ENCODE results near the gene ST7.

The ST7 gene

DNA sequence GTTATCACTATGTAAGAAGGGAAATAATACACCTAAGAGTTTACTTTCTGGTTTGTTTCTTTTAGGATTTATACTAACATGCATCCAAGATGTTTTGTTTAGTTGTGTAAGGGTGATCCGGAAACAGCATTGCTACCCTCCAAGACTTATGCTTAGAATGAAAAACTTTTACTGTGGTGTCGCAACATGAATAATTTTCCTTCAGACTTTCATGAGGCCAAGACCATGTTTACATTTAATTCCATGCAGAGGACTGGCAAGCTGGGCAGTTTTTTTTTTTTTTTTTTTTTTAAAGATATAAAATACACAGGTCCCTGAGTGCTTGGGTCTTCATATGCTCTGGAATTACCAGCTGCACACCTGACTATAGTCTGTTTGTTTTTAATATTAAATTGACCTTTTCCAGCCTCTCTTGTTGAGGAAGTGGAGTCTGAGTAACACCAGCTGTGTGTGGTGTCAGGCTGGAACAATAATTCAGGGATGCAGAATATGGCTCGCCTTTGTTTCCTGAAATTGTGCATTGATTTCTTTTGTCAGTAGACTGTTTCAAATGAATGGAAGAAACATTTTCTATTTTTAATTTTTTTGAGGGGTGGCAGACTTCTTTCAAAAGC, 81.7 kb downstream of the ST7 start:
- no peak for DNase-seq (ENCODE audit: low spot score)

DNA sequence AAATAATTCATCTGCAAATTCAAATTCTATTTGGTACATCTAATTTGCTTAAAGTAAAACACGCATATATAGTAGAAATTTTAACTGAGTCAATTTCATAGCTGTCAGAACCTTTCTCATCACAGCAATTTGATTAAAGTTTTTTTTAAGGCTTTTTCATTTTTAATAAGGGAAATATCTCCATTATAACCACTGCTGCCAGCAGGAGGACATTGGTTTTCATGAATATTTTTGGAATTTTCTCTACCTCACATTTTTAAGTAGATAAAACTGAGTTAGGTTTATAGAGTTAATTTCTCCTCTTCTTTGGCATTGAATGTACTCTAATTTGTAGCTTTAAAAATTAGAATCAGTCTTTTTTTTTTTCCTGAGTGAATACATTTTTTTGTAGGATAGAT, 82.2 kb downstream of the ST7 start:
- DNase-seq (ENCODE audit: low spot score): no peak

GRCh38 chr7:117036053-117036669, 82.9 kb downstream of the ST7 start:
- no peak for DNase-seq (ENCODE audit: low spot score)

- no peak for DNase-seq (ENCODE audit: low spot score)
Observed at GRCh38 chr7:117036836-117037235, 83.5 kb downstream of the ST7 start.

GRCh38 chr7:117038408-117038807, 85.1 kb downstream of the ST7 start:
- no peak for DNase-seq (ENCODE audit: low spot score)

- DNase-seq (ENCODE audit: low spot score): no peak
Observed at GRCh38 chr7:117041007-117041406, 87.7 kb downstream of the ST7 start.

- no peak for DNase-seq (ENCODE audit: low spot score)
Observed at GRCh38 chr7:117041822-117042221, 88.5 kb downstream of the ST7 start.

DNA sequence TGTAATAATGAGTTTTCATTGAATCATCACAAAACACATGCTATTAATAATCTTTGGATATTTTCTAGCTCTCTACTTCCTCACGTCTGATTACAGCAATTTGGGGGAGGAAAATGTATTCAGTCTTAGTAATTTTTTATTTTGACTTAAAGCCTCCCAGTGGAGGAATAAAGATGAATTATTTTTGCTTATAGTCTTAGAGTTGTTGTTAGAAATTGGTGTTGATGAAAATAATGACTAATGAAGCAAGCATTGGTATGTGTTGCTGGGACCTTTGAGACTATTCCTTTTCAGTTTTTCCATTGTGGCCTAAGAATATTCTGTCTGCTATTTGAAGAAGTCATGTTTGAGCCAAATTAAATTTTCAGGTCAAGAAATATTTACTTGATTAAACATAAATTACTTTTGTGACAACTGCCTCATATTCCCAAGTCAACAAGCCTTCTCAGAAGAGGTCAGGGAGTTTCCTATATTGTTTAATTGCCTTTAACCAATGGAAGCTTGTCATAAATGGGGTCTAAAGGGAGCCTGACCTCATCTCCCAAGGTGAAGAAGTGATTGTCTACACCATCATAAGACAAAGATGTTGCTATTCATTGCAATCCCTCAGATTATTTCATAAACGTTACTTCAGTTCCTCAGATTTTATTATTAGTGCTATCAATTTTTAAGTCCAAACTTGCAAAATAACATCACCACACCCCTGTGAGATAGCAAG, 90.0 kb downstream of the ST7 start:
- DNase-seq (ENCODE audit: low spot score): no peak

- DNase-seq (ENCODE audit: low spot score): no peak
Observed at GRCh38 chr7:117044664-117045063, 91.4 kb downstream of the ST7 start.

DNA sequence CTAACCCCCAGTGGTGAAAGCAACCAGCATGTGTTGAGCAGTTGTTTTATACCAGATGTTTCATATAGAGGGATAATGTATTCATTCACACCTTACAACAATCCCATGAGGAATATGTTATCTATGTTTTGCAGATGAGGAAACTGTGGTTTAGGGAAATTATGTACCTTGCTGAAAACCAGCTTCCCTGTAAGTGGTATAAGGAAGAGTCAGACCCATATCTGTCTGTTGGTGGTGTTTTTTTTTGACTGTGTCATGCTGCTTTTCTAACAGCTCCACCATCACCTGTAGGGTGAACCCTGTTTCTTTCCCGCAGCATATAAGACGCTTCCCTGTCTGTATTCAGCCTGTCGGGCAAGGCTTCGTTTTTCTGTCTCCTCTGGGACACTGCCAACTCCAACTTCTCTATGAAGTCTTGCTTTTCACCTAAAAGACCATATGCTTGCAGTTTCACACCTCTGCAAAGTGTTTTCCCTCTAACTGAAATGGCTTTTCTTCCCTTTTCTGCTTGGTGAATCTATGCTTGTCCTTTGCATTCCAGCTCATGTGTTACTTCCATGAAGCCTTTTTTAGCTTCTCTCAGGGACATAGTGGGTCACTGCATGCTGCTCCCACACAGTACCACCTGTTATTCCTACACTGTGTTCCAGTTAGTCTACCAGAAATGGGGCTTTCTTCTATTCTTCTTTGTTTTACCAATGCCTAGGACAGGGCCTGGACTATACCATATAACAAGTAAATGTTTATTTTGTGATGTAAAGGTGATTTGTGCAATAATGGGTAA, 92.8 kb downstream of the ST7 start:
- no peak for DNase-seq (ENCODE audit: low spot score)

DNA sequence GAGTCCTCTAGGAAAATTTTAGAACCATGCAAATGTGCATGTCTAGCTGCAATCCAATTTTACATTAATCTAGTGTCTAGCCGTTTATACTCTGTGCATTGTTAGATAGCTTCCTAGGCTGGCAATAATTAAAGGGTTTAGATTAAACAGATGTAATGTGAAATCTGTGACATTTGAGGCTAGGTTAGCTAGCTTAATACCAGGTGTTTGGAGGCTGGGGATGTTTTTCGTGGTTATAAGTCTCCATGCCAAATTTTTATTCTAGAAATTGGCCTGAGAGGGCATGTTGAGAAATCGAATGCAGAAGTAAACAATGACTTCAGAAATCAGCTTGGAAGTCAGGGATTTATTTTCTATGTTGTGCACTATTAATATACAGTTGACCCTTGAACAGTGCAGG, 94.2 kb downstream of the ST7 start:
- DNase-seq (ENCODE audit: low spot score): no peak

DNA sequence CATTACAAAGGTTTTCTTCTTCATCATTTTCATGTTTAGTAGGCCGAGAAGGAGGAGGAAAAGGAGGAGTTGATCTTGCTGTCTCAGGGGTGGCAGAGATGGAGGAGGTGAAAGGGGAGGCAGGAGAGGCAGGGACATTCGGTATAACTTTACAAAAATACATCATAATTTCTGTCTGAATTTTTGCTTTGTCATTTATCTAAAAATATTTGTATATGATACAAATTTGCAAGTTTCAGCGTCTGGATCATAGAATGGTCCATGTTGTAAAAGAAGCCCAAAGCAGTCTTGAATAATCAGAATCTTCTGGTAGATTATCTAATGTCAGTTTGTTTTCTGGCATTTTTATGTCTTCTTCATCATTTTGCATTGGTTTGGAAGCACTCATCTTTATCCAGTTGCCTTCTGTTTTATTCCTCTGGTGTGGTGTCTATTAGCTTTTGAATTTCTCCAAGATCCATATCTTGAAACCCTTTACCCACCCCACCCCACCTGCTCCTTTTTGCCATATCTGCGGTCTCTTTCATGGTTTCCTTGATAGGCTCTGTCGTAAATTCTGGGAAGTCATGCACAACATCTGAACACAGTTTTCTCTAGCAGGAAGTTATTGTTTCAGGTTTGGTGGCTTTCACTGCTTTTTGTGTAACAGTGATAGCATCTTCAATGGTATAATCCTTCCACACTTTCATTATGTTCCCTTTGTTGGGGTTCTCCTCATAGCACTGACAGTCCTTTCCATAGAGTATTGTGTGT, 95.0 kb downstream of the ST7 start:
- peak; percentile 12 for DNase-seq (ENCODE audit: low spot score)

DNA sequence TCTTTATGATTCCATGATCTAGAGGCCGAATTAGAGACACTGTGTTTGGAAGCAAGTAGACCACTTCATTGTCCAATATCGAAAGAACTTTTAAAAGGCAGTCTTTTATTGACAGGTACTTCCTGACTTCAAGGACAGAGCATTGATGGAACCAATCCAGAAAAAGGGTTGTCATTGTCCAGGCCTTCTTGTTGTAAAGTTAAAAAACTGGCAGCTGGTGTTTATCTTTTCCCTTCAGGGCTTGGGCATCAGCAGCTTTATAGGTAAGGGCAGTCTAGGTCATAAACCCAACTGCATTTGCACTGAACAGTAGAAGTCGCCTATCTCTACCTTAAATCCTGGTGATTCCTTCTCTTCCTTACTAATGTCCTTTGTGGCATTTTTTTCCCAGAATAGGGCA, 95.6 kb downstream of the ST7 start:
- peak; percentile 12 for DNase-seq (ENCODE audit: low spot score)

GRCh38 chr7:117051808-117052207, 98.5 kb downstream of the ST7 start:
- DNase-seq (ENCODE audit: low spot score): no peak

DNA sequence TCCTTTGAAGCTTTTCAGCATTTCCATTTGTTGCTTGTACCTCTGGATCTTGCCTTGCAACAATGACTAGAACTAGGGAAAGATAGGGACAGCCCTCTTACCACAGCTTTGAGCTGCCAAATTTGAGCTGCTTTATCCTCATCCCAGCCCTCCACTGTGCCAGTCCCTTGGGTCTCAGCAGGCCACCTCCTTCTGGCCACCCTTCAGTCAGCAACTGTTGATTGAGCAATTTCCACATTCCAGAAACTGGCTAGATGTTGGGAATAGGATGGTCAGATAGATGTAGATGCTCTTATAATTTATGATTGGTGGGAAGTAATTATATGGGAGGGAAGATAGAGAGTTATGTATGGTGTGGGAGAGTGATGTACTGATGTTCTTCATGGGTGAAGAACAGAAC, 100.1 kb downstream of the ST7 start:
- DNase-seq (ENCODE audit: low spot score): no peak

DNA sequence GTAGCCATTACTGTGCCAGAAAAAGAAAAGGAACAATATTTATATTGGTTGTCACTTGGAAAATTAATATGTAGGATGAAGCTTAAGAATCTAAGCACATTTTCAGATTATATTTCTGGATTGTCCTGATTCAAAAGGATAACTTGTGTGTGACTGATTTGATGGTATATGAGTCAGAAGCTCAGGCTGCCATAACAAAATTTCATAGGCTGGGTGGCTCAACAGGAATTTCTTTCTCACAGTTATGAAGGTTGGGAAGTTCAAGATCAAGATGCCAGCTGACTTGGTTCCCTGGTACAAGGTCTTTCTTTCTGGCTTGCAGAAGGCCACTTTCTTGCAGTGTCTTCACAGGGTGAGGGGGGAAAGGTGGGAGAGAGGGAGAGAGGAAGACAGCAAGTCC, 108.5 kb downstream of the ST7 start:
- DNase-seq (ENCODE audit: low spot score): no peak

GRCh38 chr7:117062300-117062699, 109.0 kb downstream of the ST7 start:
- DNase-seq (ENCODE audit: low spot score): no peak

- DNase-seq (ENCODE audit: low spot score): no peak
Observed at GRCh38 chr7:117064688-117065087, 111.4 kb downstream of the ST7 start.

GRCh38 chr7:117065571-117066150, 112.4 kb downstream of the ST7 start:
- DNase-seq (ENCODE audit: low spot score): no peak

DNA sequence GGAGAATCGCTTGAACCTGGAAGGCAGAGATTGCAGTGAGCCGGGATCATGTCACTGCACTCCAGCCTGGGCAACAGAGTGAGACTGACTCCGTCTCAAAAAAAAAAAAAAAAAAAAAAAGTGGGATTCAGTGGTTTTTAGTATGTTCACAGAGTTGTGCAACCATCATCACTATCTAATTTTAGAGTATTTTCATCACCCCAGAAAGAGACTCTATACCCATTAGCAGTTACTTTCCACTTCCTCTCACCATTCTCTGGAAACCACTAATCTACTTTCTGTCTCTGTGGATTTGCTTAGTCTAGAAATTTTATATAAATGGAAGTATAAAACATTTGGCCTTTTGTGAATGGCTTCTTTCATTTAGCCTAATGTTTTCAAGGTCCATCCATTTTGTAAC, 113.4 kb downstream of the ST7 start:
- DNase-seq (ENCODE audit: low spot score): no peak

DNA sequence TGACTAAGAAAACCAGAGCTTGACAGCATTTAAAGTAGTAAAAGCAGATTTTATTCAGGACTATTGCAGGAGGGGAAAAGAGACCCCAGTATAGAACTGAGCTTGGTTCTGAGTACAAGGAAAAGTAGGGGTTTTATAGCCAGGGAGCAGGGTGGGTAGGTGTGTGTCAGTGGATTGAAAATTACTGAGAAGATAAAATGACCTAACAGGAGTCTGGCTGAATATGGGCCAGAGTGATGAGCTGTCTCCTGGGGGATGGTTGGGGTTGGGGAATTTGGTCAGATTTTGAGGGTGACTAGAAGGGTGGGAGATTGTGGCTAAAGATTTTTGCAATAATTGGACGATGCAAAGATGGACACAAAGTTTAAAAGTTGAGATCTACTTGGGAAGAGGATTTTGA, 114.0 kb downstream of the ST7 start:
- no peak for DNase-seq (ENCODE audit: low spot score)

All from LoVo (cell line).